Measurements from ENCODE around the gene HM13. TPM values are rescaled to one million over a fixed set of nuclear protein-coding genes. Genes with fewer than 3 reads are reported as not detected.

The HM13 gene
- total and polyA plus RNA-seq, 9 of the 15 experiments (the other 6 are each of a cell fraction or from before 2014, with no cell fraction given) = 7.7 to 136 (median 74.5) TPM

- TF ChIP-seq ELK1 (CRISPR knock-in tag; IDR thresholded peaks at IDR 0.05) = no peak
- TF ChIP-seq KLF6 (CRISPR knock-in tag; IDR thresholded peaks at IDR 0.05; ENCODE audit: borderline replicate concordance) = peak; percentile 41; the same call in 1 of the 2 replicates
- TF ChIP-seq TCF7L2 (IDR thresholded peaks at IDR 0.05; ENCODE audit: low read depth, low read length) = no peak
- no peak for TF ChIP-seq ZC3H11A (IDR thresholded peaks at IDR 0.05; ENCODE audit: low read depth, low read length)
- TF ChIP-seq XRCC5 (IDR thresholded peaks at IDR 0.05; ENCODE audit: low read depth, low read length) = peak; percentile 87; the same call in 1 of the 2 replicates
- TF ChIP-seq CBFA2T3 (IDR thresholded peaks at IDR 0.05) = no peak
- peak; percentile 42; the same call in 1 of the 2 replicates for TF ChIP-seq NR3C1 (CRISPR knock-in tag; IDR thresholded peaks at IDR 0.05)
- no peak for TF ChIP-seq MEF2D (tag; conservative IDR thresholded peaks at IDR 0.05; ENCODE audit: low read depth)
- TF ChIP-seq ZBTB26 (CRISPR knock-in tag; IDR thresholded peaks at IDR 0.05) = no peak
- TF ChIP-seq U2AF2 (optimal IDR thresholded peaks at IDR 0.05; ENCODE audit: low read depth, low read length) = no peak
- TF ChIP-seq STAT5A (IDR thresholded peaks at IDR 0.05; ENCODE audit: borderline replicate concordance, low read length) = no peak
- TF ChIP-seq ZNF778 (CRISPR knock-in tag; IDR thresholded peaks at IDR 0.05) = no peak
- TF ChIP-seq RBM25 (IDR thresholded peaks at IDR 0.05; ENCODE audit: low read depth, low read length, severe bottlenecking) = no peak
- no peak for TF ChIP-seq KHSRP (IDR thresholded peaks at IDR 0.05)
- no peak for TF ChIP-seq PHB (CRISPR knock-in tag; IDR thresholded peaks at IDR 0.05)
- no peak for TF ChIP-seq PCBP1 (IDR thresholded peaks at IDR 0.05; ENCODE audit: low read depth, low read length, poor library complexity, severe bottlenecking)
- TF ChIP-seq SMAD4 (CRISPR knock-in tag; conservative IDR thresholded peaks at IDR 0.05) = peak; percentile 92
- TF ChIP-seq MTF1 (CRISPR knock-in tag; IDR thresholded peaks at IDR 0.05; ENCODE audit: borderline replicate concordance) = no peak
- TF ChIP-seq NFE2 (IDR thresholded peaks at IDR 0.05; ENCODE audit: low read depth) = no peak
- peak; percentile 99 for TF ChIP-seq RBFOX2 (IDR thresholded peaks at IDR 0.05; ENCODE audit: low read depth, low read length)
- TF ChIP-seq ELK3 (CRISPR knock-in tag; IDR thresholded peaks at IDR 0.05) = no peak
- no peak for TF ChIP-seq ZNF707 (CRISPR knock-in tag; conservative IDR thresholded peaks at IDR 0.05)
- peak; percentile 25 for TF ChIP-seq SMAD1 (IDR thresholded peaks at IDR 0.05; ENCODE audit: low read depth, low read length, partially characterized antibody)
Measured at GRCh38 chr20:31514154-31515071, at the start of gene HM13 (continued).
